HG02885 (cell line): ENCODE data around the gene GJA3.

Experiments
- ATAC-seq: cut with Tn5 transposase; IDR thresholded peaks from one replicate; pipeline ENCODE4 v1.9.1; 2021; ENCODE audit warnings: mild to moderate bottlenecking; ENCODE audit not compliant: unreplicated experiment, poor library complexity

The GJA3 gene

GRCh38 chr13:20185366-20186056, 24.7 kb upstream of the GJA3 start:
- no peak for ATAC-seq

- peak; percentile 78 for ATAC-seq
Measured at GRCh38 chr13:20182231-20182846, 21.5 kb upstream of the GJA3 start.

DNA sequence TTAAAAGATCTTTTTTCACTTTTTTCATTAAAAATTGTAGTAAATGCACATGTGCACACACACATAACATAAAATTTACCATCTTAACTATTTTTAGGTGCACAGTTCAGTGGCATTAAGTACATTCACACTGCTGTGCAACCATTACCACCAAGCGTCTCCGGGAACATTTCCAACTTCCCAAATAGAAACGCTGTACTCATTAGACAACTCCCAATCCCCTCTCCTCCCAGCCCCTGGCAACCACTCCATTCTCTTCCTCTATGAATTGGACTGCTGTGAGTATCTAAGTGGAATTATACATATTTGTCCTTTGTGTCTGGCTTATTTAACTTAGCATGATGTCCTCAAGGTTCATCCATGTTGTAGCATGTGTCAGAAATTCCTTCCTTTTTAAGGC, 20.3 kb upstream of the GJA3 start:
- no peak for ATAC-seq

GRCh38 chr13:20178156-20178555, 17.3 kb upstream of the GJA3 start:
- ATAC-seq: no peak

DNA sequence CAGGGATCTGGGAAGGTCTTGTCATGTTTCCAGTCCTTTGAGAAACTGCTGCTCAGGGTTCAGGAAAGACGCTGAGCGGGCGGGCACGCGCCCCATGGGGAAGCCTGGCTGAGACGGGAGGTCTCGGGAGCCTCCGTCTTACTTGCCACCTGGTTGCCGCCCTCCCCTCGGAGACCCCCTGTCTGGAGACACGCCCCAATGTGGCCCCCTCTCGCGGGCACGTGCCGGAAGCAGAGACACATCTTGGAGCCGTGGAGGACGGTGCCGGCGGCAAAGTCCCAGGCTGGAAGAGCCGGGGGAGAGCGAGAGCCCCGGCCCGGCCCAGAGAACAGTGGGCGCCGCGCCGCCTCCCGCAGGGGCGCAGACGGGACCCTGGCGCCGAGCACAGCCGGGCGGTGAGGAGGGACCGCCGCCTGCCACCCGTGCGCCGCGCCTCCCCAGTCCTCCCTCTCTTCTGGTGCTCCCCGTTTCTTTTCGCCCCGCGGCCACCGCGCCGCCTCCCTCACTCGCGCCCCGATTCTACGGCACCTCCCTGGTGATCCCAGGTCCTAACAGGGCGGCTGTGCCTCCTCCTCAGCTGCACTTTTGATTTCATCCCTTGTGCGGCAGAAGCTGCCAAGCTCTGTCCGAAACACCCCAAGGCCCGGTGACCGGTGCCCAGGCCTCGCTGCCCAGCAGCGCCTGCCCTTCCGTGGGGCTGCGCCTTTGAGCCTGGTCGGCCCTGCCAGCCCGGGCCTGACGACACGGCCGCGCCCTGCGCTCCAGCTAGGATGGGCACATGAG, 16.4 kb upstream of the GJA3 start:
- no peak for ATAC-seq

GRCh38 chr13:20175907-20176652, 15.2 kb upstream of the GJA3 start:
- ATAC-seq: no peak

- no peak for ATAC-seq
Measured at GRCh38 chr13:20175406-20175794, 14.5 kb upstream of the GJA3 start.

DNA sequence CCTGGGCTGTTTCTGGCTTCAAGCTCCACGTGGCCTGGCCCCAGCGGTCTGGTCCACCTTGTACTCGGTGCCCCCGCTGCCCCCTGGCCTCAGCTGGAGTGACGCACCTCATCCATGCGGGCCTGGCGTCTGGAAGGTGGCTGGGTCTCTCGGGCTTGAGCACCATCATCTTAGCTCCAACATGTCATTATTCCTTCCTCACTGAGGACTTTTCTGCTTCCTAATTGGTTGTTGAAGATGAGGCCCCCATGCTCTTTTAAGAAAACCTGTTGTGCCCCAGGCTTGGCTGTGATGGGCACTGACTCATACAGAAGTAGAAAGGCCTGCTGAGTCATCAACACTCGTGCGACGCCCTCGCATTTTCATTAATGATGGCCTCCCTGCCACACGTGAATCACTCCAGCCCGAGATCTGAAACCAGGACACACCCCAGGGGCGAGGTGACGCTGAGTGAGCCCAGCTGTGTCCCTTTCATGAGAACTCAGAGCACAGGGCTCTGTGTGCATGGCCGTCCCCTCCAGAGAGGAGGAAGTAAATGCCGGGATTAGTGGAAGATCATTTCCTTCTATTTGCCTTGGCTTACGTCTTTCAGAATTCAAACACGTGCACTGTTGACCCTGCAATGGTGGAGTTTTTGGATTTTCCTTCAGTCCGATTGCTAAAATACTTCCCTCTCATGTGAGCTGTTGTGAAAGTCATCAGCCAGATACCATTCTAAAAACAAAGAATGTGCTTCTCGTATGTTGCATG, 14.0 kb upstream of the GJA3 start:
- ATAC-seq: peak; percentile 86

GRCh38 chr13:20173116-20173746, 12.4 kb upstream of the GJA3 start:
- no peak for ATAC-seq

DNA sequence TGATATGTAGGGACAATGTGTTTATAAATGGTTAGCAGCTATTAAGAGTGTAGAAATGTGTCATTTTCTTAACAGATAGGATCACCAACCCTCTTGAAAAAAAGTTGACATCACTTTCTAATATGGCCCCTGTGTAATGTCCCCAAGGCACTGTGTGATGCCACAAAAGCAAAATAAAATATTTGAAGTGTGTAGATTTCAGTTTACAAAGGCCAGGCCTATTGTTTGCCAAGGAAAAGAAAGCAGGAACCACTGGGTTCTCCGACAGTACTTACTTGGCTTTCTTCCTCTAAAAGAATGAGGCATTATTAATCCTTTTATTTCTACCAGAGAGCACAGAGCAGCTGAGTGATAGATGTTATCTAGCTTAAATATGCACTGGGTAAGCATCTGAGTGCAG, 10.5 kb upstream of the GJA3 start:
- ATAC-seq: no peak

DNA sequence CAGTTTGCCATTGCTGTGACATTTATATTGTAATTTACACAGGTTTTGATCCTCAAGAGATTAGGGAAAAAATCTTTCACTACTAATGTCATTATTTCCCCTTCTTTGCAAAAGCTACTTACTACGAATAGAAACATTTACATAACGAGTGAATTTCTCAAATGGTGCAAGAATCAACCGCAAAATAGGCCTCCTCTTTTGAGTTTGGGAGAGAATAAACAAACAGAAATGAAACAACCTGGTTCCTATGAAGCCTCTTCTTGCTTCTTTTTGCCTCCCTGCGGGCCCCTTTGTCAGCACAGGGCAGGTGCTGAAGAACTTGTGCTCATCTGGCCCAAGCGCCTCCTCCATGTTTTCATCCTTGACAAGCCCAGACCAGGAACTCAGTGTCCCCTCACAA, 10.1 kb upstream of the GJA3 start:
- no peak for ATAC-seq

- ATAC-seq: no peak
Measured at GRCh38 chr13:20168396-20168795, 7.5 kb upstream of the GJA3 start.

GRCh38 chr13:20165417-20166257, 4.8 kb upstream of the GJA3 start:
- ATAC-seq: no peak

GRCh38 chr13:20161951-20162300, 1.1 kb upstream of the GJA3 start:
- ATAC-seq: no peak

DNA sequence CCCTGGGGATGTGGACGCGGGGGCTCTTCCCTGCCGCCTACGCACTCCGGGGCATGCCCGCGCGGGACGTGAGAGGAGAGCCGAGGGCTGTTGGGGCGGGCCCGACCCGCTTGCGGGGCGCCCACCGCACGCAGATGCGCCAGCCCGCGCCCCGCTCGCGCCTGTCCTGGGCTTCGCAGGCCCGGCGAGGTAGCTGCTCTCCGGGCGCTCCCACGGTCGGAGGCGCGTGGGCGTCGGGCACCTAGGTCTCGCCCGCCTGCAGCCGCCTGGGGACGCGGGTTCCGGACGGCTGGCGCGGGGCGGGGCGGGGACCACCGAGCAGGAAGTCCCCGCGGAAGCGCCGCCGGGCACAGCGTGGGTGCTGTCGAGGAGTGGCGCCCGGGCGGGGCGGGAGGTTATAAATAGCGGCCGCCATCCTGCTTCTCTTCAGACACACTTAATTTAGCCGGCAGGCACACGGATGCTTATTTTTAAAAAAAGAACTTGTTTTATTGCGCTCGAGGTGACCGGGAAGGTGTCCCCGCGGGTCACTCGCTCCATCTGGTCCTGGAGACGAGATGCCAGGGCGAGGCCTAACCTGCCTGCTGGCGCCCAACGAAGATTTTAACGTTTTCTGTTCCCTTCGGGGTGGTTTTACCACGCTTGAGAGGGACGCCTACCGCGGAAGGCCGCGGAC, 561 bp upstream of the GJA3 start:
- peak; percentile 51 for ATAC-seq

- ATAC-seq: no peak
Measured at GRCh38 chr13:20159646-20160305, 1.1 kb downstream of the GJA3 start.

DNA sequence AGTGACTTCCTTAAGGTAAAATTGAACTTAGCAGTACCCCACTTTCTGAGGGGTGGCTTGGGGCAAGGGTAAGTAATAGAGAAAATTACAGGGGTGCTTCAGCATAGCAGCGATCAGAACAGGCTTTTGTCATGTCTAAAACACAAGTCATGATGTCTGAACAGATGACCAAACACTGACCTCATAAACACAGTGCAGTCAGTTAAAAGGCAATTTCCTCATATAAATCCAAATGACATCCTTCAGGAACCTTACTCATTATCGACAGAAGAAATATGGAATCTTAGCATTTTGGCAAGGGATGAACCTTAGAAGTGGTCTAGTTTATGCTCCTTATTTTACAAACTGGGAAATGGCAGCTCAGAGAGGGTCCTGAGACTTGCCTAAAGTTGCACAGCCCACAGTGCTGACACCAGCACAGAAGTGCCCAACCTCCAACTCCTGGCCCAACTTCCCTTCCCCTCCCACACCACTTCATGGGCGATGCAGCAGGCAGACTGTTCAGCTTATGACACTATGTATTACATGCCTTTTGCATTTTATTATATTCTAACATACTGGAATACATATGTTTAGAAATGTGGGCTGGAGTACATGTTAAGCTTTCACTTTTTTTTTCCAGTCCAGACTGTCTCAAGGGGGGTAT, 3.6 kb downstream of the GJA3 start:
- no peak for ATAC-seq
